GM18508 (cell line): ENCODE measurements around the gene KRT9.

Source experiments
- ATAC-seq: cut with Tn5 transposase; IDR thresholded peaks from one replicate; pipeline ENCODE4 v1.9.1; 2021; ENCODE audit warnings: moderate number of reproducible peaks; ENCODE audit not compliant: insufficient read depth, unreplicated experiment

Gene KRT9

DNA sequence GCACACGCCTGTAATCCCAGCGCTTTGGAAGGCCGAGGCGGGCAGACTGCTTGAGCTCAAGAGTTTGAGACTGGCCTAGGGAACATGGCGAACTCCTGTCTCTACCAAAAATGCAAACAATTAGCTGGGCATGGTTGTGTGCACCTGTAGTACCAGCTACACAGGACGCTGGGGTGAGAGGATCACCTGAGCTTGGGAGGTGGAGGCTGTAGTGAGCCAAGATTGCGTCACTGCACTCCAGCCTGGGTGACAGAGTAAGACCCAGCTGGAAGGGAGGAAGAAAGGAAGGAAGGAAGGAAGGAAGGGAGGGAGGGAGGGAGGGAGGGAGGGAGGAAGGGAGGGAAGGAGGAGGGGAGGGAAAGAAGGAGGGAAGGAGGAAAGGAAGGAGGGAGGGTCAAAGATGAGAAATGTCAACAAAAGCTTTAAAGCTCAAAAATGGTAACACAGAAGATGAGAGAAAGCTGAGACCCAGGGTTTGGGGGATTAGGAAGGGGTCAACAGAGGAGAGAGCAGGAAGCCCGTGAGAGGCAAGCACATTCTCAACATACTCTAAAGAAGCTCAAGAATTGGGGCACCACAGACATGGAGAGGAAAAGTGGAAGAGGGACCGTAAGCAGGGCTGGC is 38.8 kb downstream of the KRT9 start:
- no peak for ATAC-seq

DNA sequence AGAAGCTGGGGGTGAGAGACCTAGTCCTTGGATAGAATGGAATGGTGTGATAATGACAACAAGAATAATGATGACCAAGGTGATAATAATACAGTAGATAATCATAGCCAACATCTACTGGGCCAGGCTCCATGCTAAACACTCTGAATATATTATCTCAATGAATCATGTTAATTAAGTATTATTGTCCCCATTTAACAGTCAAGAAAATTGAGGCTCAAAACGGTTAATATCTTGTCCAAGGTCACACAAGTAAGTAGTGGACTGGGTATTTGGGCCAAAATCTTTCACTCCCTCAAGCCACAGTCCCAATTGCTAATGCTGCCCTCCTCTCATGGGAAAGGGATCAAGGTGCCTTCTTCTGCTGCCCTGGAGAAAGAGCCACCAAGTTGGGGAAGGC is 39.9 kb downstream of the KRT9 start:
- no peak for ATAC-seq

DNA sequence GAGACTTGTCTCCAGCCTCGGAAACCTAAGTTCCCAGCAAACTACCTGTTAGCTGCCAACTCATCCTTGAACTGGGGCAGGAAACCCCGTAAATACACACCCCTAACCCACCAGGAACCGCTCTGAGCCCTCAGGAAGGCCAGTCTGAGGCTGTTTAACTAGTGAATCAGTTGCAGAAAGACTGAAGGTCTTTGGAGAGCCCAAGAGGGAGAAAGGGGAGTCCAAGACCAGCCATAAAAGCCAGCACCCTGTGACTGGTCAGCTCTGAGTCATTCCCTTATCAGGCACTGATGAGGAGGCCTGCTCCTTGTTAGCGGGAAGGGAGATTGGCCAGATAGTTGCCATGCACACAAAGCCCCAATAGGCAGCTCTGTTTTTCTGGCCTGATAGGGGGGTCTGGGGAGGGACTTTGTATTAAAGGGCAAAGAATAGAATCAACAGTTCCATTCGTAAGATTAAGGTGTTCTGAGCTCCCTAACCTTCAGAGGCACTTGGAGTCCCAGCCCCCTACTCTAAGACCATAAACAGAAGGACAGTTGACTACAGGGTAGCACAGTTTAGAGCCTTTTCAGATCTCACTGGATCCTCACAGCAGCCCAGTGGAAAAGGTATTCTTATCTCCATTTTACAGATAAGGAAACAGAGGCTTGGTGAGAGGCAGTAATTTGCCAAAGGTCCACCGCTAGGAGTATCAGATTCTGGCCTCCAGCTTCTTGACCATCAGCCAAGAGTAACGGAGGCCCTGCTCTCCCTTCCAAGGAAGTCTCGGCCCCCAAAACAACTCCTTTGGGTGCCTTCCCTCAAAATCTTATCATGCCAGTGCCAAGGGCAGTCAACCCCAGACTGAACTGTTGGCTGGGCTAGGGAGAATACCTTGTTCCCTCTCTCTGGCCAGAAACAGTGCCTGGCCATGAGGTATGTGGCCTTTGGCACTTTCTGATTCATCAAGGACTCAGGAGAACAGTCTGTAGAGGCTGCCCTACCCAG is 41.5 kb downstream of the KRT9 start:
- ATAC-seq, result no peak

DNA sequence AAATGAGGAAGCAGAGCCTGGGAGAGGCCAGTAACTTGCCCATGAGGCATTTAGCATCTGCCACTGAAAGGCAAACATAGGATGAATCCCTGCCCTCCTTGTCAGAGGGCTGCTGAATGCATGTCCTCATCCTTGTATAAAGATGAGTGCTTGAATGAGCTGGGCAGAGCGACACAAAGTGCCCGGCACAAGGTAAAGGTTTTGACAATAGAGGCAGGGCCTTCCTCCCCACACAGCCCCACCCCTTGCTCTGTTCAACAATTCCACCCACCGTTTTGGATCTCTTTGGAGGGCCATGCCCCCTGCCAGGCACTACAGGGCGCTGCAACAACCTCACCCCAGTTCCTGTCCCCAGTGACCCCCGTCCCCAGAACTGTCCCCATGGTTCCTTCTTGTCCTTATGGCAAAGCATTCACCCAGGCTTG is 42.4 kb downstream of the KRT9 start:
- ATAC-seq, result no peak

DNA sequence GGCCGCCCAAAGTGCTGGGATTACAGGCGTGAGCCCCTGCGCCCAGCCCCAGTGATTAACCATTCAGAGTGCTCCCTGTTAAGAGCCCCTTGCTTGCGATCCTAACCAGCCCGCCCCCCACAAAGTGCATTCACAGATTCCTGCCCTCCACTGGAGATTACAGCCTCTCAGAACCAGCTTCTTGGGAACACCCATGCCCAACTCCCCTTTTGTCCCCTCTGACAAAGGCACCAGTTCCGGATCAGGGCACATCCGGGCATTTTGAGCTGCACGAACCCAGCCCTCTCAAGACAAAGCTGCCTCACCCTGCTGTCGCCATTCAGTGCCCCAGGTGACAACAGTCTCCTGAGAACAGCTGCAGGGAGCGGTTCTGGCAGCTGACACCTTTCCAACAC is 42.9 kb downstream of the KRT9 start:
- no peak for ATAC-seq

DNA sequence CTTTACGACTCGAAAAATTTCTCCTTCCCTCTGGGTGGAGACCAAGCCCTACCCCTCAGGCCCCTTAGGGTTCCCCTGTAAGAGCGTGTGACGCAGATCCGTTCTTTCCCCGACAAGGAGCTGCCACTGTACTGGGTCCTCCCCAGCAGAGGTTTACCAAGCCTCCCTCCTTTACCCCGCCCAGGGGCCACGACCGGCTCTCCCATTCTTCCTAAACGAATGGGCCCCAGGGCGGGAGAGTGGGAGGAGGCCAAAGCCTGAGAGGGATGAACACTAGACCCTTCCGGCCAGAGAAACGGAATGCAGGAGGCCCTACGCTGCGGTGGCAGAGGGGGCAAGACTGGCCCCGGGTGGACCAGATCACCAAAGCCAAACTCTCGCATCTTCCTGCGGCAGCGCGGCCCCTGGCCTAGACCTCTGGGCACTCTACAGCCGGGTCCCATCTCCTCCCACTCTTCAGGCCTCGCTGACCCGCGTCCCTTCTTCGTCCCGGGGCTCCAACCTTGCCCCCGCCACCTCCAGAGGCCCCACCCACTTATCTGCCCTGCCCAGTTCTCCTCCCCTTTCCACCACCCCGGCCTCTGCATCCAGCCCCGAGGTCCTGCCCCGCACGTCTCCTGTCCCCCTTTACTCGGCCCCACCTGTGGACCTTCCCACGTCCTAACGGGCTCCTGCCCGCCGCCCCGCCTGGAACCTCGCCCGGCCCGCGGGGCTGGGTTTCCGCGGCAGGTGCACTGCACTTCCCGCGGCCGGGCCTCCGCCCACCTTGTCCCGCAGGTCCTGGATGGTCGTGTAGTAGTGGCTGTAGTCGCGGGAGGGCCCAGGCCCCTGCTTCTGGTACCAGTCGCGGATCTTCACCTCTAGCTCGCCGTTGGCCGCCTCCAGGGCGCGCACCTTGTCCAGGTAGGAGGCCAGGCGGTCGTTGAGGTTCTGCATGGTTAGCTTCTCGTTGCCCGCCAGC is 44.5 kb downstream of the KRT9 start:
- no peak for ATAC-seq

DNA sequence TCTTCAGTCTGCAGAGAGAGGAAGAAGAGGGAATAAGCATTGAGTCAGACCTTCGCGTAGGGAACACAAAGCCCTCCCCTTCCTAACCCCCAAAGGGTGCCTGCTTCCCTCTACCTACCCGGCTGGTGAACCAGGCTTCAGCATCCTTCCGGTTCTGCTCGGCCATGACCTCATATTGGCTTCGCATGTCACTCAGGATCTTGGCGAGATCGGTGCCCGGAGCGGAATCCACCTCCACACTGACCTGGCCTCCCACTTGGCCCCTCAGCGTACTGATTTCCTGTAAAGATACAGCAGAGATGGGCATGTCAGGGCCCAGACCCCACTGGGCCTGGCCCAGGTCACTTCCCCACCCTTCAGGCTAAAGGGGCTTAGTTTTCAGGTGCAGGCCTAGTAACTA is 47.6 kb downstream of the KRT9 start:
- no peak for ATAC-seq

DNA sequence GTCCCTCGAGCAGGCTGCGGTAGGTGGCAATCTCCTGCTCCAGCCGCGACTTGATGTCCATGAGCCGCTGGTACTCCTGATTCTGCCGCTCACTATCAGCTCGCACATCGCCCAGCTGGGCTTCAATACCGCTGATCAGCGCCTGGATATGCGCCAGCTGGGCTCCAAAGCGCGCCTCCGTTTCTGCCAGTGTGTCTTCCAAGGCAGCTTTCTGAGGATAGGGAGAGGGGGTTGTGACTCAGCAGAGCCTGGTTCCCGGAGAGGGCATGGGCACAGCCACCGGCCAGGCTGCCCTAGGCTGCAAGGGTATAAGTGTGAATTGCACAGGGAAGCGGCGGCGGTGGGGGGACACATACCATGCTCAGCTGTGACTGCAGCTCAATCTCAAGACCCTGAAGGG is 48.1 kb downstream of the KRT9 start:
- no peak for ATAC-seq

DNA sequence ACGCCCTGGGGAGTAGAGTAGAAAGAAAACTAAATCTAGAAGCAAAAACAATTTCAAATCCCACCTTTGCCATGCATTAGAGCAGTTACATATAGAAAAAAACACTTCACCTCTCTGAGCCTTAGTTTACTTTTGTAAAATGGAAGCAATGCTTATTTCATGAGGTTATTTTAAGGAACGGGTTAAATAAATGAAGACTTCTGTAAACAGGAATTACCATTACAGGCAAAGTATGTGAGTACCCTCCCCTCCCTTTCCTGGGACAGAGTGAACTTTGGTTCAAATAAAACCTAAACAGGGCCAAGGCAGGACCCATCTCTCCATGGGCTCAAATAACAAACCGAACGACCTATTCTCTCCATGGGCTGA is 48.6 kb downstream of the KRT9 start:
- no peak for ATAC-seq

DNA sequence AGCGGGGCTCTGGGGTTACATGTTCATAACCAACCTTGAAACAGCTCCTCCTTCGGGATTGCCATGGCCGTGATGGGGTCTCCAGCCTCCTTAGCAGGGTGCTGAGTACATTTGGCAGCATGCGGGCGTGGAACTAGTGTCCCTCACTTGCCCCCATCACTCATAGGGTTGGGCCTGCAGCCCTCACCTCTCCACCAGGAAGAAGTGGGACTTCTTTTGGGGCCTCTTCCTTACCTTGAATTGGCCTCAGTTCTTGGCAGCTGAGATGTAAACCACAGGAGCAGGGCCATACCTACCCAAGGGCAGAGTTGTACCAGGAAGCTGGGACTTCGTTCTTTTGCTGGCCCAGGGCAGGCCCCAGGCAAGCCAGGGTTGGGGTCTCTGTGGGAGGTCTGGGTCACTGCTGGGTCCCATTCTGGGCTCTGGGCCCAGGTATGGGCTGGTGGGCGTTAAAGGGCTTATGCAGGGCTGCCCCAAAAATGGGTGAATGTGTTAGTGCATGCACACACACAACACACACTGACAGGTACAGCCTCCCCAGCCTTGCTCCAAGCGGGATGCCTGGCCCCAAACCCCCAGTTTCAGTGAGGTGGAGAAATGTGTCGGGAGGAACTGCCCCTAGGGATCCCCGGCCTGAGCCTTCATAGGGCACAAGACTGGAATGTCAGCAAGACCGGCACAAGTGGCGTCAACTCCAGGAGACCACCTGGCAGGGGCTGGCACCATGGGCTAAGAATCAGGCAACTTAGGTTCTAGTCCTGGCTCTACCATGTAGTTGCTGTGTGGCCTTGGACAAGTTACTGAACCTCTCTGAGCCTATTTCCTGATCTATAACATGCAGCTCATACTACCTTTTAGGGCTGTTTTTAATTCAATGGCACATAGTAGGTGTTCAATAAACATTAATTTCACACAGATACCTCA is 49.3 kb downstream of the KRT9 start:
- no peak for ATAC-seq

DNA sequence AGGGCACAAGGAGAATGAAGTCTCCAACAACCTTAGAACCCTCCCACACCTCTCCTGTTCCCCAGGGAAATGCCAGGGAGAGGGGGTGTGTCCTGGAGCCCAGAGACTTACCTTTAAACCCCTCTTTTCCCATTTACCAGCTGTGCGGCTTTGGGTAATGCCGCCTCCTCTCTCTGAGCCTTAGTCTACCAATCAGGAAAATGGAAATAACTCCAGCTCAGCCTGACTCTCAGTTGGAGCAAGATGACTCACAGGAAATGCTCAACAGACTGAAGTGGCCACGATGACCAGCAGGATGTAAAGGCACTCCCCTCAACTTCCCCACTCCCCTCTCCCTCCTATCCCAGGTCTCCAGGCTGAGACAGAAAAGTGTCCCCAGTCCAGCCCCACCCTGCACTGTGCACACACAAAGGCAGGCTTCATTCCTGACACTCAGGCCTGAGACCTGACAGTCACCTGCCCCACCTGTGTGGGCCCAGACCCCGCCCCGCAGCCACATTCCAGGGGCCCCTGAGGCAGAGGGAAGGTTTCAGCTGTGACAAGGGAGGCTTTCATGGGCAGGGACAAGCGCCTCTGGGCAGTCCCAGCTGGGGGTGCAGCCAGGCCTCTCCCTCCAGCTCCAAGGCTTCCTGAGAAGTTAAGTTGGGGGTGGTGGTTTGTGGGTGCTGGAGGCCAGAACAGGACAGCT is 50.1 kb downstream of the KRT9 start:
- no peak for ATAC-seq

DNA sequence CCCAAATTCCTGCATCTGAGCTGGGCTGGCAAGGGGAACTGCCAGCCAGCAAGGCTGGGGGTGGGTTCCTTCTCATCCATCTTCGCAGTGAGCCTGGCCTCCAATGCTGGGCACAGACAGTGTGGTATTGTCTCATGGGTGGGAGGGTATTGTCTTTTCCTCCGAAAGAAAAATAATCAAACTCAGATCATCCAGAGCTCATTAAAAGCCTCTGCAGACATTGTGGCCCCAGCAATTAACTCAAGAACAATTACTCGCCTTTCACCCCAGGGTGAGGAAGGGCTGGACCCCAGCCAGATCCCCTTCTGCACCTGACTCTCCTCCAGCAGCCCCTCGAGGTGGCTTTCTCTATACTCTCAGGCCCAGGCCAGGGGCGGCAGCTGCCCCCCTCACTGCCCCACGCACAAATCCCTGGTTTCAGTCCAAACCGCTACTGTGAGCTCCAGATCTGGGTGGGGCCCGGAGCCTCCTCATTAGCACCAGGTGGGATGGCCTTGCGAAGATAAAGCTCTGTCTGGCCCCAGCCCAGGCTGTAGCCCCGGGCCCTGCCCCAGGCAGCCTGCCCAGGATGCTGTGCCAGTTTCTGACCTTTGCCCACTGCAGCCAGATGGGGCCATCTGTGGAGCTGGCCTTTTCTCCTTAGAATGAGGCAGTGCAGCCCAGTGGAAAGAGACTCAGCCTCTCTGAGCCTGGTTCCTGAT is 50.9 kb downstream of the KRT9 start:
- ATAC-seq, result no peak

DNA sequence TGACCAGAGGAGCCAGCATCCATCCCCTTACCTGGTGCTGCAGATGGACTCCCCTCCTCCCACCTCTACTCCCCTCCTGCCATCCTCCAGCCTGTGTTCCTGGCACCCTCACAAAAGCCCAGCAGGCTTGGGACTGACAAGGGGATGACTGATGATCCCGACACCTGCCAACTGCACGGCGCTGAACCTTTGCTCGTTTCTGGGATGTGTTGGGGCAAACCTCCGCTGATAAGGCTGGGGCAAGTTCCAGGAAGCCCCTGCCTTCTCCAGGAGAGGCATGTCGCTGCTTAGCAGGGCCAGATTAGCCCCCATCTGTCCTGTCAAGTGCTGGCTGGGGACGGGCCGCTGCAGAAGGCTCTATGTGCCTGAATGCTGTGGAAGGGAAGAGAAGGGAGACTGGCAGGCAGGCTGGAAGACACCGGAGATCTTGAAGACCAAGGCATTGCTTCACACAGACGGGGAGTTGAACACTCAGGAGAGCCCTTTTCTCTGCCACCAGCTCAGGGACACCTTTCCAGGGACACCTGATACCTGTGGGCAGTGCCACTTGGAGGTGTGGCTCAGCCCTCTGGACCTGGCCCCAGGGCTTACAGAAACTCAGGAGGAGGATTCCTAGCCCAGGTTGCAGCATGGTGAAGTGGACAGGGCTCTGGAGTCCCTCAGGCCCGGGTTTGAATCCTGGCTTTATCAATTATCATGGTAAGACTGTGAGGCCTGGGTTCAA is 52.2 kb downstream of the KRT9 start:
- ATAC-seq, result no peak

DNA sequence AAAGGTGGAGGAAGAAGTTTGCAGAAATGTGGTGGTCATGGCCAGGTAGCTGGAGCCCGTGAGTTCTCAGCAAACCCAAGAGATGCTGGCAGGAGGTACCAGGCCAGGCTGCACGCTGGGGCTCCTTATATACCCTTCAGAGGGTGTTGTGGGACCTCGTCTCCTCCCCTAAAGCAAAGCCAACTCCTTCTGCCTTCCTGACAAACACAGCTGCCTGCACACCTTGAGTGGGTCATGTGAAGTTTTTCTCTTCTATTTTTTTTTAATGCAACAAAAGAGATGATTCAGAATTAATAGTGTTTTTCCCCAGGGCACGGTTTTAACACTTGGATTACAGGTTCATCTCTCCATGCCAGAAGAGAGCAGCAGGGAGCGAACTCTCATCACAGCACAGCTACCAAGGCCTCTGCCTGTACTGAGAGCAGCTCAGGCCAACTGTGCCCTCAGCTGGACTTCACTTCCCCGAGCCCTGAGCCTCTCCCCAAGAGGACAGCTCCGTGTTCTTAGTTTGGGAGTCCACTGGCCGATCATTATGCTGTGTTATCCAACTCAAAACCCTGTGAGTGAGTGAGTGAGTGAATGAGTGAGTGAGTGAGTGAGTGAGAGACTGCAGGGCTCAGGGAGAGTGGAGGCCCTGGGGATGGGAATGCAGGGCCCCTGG is 52.9 kb downstream of the KRT9 start, which contains the start of gene KRT15:
Gene KRT15, minus strand, starts transcription at position 102 of the 661 bp plus-strand sequence. Its CDS starts 63 bp downstream, at position 39.
- no peak for ATAC-seq

DNA sequence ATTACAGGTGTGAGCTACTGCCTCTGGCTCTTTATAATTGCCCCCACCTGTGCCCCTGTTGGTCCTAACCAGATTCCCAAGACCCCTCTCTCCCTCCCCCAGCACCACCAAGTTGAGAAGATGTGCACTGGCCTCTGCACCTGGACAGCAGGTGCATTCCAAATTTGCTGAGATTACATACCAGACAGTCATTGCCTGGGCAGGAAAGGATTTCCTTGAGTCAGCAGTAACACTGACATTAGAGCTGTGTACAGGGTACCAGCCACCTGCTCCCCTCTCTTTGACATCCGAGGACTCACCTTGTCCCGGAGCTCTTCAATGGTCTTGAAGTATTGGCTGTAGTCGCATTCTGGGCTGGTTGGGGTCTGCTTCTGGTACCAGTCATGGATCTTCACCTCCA is 53.8 kb downstream of the KRT9 start:
- no peak for ATAC-seq

DNA sequence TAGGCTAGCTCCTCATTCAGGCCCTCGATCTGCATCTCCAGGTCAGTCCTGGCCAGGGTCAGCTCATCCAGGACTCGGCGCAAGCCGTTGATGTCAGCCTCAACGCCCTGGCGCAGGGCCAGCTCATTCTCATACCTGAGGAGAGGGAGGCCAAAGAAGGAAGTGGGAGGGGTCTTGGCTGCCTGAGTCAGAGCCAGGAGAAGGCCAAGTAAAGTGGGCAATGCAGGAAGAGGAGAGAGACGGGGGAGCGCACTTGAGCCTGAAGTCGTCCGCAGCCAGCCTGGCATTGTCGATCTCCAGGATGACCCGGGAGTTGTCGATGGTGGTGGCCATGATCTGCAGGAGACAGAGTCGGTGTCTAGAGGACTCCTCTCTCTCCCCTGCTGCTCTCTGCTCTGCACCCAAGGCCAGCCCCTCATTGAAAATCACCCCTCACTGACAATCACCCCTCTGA is 55.0 kb downstream of the KRT9 start:
- ATAC-seq, result no peak
